ENCODE measurements around the gene MCF2L.

The MCF2L gene

DNA sequence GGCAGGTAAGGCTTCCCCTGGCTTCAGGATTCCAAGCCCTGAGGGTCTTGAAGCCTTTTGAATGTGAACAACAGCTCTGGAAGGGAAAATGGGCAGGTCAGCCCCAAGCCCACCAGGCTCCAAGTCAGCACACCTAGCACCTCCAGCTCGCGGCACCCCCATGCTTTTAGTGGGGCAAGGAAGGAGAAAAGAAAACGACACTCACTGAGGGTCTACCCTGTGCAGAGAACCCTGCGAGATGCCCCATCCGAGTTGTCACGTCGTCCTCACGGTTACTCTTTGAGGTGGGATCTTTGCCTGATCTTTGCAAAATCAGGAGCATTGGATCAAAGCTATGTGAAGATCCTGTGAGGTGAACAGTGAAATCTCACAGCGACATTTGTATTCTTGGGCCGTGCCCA is 147.9 kb downstream of the MCF2L start:
- no peak for DNase-seq

DNA sequence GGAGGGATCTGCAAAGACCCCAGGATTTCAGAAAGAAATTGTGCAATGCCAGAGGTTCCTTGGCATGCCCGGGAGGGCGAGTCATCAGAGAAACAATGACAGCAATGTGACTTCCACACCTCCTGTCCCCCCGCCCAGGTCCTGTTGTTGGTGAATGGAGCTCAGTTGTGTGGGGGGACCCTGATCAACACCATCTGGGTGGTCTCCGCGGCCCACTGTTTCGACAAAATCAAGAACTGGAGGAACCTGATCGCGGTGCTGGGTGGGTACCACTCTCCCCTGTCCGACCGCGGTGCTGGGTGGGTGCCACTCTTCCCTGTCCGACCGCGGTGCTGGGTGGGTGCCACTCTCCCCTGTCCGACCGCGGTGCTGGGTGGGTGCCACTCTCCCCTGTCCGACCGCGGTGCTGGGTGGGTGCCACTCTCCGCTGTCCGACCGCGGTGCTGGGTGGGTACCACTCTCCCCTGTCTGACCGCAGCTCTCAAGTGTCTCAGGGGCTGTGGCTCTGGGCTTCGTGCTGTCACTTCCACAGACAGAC is 148.4 kb downstream of the MCF2L start:
- no peak for DNase-seq

DNA sequence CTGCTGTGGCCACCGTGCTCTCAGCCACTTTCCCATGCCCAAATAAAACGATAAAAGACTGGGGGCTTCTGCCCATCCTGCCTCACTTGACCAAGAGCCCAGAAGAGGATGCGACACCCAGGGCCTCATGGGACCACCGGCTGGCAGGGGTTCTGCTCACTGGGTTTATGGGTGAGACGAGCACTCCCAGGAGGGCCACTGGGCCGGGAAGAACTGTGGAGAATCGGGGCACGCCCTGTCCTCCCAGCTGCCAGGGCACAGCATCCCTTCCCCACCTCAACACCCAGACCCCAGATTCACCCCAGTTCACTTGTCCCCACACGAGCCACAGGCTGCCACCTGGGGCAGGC is 148.9 kb downstream of the MCF2L start:
- DNase-seq: no peak

DNA sequence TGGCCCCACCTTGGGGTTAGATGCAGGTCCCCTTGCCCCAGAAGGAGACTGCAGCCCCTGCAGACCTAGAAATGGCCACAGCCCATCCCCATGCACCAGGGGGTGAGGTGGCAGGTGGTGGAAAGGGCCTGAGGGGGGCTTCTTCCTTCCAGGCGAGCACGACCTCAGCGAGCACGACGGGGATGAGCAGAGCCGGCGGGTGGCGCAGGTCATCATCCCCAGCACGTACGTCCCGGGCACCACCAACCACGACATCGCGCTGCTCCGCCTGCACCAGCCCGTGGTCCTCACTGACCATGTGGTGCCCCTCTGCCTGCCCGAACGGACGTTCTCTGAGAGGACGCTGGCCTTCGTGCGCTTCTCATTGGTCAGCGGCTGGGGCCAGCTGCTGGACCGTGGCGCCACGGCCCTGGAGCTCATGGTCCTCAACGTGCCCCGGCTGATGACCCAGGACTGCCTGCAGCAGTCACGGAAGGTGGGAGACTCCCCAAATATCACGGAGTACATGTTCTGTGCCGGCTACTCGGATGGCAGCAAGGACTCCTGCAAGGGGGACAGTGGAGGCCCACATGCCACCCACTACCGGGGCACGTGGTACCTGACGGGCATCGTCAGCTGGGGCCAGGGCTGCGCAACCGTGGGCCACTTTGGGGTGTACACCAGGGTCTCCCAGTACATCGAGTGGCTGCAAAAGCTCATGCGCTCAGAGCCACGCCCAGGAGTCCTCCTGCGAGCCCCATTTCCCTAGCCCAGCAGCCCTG is 149.4 kb downstream of the MCF2L start:
- no peak for DNase-seq

DNA sequence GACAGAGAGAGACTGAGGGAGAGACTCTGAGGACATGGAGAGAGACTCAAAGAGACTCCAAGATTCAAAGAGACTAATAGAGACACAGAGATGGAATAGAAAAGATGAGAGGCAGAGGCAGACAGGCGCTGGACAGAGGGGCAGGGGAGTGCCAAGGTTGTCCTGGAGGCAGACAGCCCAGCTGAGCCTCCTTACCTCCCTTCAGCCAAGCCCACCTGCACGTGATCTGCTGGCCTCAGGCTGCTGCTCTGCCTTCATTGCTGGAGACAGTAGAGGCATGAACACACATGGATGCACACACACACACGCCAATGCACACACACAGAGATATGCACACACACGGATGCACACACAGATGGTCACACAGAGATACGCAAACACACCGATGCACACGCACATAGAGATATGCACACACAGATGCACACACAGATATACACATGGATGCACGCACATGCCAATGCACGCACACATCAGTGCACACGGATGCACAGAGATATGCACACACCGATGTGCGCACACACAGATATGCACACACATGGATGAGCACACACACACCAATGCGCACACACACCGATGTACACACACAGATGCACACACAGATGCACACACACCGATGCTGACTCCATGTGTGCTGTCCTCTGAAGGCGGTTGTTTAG is 150.3 kb downstream of the MCF2L start:
- DNase-seq: no peak

DNA sequence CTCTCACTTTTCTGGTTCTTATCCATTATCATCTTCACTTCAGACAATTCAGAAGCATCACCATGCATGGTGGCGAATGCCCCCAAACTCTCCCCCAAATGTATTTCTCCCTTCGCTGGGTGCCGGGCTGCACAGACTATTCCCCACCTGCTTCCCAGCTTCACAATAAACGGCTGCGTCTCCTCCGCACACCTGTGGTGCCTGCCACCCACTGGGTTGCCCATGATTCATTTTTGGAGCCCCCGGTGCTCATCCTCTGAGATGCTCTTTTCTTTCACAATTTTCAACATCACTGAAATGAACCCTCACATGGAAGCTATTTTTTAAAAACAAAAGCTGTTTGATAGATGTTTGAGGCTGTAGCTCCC is 150.8 kb downstream of the MCF2L start:
- DNase-seq: no peak

DNA sequence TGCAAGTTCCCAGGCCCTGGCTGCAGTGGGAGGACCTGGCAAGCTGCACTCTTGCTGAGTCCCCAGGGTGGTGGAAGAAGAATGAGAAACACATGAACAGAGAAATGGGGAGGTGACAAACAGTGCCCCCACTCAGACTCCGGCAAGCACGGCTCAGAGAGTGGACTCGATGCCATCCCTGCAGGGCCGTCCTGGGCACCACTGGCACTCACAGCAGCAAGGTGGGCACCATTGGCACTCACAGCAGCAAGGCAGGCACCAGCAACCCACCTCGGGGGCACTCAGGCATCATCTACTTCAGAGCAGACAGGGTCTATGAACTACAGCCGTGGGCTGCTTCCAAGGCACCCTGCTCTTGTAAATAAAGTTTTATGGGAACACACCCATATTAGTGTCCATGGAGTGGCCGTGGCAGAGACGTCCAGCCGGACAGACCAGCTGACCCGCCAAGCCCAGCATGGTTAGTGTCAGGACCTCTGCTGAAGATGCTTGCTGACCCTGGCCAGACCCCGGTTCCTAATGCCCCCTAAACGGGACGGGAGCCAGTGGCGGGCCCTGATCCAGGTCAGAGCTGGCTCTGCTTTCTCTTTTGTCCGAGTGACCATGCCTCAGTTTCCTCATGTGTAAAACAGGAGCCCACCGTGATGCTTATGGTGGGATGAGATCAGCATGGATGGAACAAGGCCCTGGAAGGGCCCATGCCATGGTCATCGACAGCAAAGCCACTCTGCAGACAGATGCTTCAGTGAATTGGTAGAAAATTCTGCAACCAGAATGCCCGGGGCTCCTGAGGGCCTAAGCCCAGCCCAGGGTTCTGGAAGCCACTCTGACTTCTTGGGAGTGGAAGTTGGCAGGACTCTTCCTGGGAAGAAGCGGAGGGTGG is 151.5 kb downstream of the MCF2L start:
- no peak for DNase-seq

DNA sequence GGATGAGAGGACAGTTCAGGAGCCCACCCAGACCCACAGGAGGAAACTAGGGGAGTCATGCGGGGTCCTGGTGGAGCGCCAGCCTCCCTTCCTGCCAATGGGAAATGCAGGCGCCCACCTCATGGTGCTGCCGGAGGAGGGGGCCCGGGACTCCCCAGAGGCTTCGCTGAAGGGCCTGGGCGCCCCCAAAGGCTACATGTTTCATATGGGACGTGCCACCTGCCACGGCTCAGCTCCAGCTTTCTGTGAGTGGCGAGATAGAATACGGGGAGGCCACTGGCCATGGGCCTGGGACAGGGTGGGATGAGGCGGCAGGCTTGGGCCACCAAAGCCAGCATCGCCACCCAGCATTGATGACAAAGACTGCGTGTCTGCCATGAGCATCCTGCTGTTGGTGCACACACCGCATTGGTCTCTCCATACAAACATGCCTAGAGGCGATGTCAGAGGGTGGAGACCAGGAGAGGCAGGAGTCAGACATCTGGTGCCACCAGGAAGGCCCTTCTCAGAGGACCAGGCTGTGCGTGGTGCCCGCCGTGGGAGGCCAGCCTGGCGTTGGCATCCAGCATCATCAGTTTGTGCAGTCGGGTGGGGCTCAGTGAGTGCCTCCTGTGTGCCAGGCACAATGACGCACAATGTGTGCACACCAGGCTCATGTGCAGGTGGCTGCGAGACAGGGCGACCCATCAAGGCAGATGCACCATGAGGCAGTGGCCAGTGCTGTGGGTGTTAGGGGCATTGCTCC is 152.3 kb downstream of the MCF2L start:
- no peak for DNase-seq

DNA sequence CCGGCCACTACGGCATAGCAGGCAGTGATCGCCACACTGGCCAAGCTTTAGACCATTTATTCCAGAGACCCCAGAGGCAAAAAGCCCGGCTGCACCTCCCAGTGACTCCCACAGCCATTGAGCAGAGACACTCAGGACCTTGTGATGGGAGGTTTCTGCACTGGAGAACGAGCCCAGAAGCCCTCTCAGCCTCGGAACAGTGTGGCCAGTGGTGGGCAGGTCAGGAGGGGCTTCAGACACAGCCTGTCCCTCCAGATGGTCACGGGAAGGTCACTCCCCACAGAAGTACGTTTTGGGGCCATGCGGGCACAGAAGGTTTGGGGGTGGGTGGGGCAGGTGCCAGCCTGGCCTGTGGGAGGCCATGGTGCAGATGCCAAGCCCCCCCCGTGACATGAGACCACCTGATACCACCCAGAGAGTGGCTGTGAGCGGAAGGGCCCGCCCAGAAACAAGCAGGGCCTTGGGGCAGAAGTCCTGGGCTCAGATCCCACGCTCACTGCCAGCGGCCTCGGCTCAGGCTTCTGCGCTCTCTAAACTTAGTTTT is 153.0 kb downstream of the MCF2L start:
- DNase-seq: no peak

DNA sequence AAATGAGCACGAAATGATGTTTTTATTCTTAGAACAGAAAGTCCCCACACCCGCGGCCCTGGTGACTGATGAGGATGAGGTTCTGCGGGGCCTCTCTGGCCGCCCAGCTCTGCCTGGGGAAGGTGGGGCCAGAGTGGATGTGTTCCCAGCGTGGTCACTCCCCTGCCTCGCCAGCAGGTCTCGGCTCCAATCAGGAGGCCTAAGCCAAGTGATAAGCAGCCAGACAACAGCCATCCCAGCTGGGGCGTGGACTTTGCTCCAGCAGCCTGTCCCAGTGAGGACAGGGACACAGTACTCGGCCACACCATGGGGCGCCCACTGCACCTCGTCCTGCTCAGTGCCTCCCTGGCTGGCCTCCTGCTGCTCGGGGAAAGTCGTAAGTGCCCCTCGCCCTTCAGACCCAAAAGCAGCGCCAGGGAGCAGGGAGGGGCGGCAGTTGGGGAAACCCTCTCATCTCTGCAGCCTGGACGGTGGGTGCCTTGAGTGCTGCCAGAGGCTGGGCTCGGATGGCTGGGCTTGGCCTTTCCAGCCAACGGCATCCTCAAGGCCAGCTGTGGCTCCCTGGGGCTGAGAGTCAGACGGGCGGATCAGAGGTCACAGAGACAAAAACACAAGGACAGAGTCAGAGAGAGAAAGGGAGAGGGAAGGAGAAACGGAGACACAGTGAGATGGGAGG is 153.7 kb downstream of the MCF2L start, which contains the start of gene F10:
Gene F10 (plus strand): TSS at position 250 of the 676 bp plus-strand sequence. CDS start 57 bp downstream, at position 307.
- no peak for DNase-seq

DNA sequence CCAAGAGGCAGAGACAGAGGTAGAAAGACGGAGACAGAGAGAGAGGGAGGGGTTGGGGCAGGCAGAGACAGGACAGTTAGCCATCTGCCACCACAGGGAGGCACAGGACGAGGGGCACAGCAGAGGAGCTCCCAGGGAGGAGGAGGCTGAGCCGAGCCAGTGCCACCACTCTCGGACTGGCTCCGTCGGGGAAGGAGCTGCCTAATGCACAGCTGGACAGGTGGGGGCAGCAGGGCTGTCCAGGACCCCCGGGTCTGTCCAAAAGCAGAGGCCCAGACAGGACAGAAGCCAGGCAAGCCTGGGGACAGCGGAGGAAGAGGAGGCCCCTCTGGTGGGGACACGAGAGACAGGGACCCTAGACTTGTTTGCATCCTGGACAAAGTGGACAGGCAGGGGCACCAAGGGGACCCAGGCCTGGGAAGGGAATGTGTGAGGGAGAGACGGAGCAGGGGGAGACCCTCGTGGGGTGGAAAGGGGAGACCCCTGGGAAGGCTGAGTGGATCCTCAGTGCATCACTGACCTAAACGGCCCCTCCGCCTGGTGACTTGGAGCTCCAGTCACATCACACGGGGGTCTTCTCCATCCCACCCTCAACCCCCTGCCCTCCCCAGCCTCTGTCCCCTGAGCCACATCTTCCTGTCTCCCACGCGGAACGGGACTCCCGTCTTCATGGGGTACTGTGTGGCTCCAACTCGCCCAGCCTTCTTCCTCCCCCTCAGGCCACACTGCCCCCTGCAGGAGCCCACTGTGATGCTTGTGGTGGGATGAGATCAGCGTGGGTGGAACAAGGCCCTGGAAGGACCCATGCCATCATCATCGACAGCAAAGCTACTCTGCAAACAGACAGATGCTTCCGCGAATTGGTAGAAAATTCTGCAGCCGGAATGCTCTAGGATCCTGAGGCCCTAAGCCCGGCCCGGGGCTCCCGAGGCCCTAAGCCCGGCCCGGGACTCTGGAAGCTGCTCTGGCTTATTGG is 154.5 kb downstream of the MCF2L start:
- no peak for DNase-seq

DNA sequence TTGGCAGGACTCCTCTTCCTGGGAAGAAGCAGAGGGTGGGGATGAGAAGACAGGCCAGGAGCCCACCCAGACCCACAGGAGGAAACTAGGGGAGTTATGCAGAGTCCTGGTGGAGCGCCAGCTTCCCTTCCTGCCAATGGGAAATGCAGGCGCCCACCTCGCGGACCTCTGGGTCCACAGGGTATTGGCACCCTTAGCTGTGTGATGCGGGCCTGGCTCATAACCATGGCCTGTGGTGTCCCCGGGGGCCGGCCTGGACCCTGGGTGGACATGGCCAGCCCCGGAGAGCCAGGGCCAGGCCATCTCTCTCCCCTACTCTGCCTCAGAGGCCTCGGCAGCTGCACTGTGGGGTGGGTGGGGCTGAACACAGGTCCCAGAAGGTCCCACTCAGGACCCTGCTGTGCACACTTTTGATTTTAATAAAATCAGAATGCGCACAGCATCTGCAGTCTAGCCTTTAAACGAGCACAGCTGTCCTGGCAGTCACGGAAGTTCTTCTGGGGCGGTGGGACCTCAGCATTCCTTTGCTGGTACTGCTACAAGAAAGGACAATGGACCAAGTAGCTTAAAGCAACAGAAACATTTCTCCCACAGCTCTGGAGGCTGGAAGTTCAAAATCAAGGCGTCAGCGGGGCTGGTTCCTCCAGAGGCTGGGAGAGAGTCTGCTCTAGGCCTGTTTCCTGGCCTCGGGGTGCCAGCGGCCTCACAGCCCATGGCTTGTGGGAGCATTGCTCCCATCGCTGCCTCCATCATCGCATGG is 155.4 kb downstream of the MCF2L start:
- no peak for DNase-seq

DNA sequence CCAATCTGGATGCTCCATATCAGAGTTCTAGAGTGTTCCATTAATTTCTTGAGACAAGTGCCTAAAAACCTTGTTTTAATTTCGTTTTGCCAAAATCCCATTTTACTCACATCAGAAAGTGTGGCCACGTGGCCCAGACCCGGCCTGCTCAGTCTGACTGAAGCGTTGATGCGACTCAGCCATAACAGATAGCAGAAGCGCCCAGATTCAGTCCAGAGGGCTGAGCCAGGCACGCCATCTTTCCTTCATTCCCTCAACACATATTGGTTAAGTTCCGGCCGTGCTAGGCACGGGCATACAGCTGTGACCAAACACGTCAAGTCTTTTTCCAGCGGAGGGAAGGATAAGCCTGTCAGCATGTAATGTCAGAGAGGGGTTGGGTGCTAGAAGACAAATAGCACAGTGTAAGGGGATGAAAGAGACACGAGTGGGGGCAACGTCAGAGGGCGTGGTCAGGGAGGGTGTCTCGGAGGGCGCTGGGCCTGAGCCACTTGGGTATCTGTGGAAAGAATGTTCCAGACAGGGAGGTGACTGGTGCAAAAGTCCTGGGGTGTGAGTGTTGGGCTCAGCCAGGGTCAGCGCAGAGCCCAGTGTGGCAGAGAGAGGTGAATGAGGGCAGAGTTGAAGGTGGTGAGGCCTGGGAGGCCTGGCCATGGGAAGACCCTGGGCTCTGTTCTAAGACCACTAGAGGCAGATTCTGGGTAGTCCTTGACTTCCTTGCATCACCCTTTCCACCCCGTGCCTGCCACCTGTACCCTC is 156.7 kb downstream of the MCF2L start:
- no peak for DNase-seq

DNA sequence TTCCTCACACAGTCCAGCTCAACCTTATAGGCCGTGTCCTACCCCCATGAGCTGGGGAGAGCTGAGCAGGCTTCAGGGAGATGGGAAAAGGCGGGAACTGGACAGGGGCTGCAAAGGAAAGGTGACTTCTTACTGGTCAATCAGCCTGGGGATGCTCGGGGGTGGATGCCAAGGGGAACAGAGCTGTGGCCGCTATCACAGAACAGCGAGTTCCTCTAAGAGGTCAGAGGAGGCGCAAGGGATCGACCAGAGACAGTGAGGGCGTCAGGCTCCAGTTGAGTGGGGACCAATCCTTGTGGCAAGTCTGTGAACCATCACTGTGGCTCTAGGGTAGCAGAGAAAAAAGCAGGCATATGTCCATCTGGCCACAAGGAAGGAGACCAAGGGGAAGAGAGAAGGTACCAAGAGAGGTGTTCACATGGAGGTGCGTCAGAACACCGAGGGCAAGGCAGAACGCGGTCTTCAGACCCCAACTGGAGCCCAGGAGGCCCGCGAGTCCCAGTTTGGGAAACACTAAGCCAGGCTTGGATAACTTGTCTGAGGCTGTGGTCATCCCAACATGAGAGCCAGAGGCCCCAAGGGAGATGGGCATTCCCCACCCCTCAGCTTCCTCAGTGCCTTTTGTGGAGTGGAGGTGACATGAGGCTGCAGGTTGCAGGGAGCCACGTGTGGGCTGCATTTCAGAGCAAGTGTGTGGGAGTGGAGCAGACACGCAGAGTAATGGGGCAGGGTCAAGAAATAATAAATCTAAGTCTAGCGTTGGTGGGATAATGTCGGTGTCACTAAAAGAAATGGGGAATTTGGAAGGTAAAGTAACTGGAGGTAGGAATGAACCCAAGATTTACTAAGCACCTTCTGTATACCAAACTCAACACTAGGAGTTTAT is 157.5 kb downstream of the MCF2L start:
- no peak for DNase-seq

DNA sequence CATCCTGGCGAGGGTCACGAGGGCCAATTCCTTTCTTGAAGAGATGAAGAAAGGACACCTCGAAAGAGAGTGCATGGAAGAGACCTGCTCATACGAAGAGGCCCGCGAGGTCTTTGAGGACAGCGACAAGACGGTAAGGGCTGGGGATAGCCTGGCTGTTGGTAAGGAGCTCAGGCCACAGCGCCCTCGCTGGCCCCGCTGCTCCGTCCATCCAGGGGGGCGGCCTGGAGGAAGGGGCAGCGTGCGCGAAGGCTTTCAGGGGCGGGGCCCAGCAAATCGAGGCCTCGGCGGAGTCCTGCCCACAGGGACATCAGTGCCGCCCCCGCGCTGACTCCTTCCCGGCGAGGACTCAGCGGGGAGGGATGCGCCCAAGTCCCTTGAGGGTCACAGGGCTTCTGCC is 160.5 kb downstream of the MCF2L start:
- DNase-seq: no peak

DNA sequence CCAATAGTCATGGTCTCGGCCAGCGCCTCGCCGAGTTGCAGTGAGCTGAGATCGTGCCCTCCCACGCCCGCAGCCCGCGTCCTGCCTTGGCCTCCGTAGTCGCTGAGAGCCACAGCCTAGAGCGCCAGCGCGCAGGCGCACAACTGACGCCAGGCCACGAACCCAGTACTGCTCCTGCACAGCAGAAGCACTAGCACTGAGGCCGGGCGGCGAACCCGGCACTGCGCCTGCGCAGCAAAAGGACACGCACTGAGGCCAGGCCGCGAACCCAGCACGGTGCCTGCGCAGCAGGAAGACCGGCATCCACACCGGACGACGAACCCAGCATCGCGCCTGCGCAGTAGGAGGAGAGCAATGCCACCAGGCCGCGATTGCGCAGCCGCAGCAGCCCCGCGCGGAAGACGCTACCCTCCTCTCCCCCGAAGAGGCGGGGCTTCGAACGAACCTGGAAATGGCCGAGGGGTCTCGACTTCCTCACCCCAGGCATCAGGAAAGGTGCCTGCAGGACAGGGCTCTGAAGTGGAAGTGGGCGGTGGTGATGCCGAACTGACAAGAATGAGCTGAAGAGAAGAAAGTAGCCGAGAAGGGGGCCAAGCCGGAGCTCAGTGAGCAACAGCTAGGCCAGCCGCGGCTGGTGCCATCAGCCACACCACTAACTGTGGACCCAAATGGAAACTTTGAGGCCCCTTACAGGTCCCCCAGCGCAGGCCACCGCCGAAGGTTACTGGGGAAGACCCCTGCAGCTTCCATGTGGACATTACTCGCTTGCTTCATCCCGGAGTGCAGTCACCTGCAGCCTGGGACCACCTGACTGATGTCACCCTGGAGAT is 161.1 kb downstream of the MCF2L start:
- DNase-seq: no peak

DNA sequence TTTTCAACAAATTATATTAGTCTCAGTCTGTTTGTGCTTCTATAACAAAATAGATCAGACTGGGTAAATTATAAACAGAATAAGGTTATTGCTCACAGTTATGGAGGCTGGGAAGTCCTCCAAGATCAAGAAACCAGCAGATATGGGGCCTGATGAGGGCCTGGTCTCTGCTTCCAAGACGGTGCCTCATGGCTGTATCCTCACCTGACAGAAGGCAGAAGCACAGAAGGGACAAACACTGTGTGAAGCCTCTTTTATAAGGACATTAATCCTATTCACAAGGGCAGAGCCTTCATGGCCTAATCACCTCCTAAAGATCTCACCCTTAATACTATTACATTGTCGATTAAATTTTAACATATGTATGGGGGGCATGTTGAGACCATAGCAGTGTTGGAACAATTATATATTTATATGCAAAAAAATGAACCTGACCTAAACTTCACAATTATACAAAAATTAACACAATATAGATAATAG is 166.3 kb downstream of the MCF2L start:
- no peak for DNase-seq

All from NCI-H1105 treated with DMSO at 0.1 percent for 48 hours (cell line).